Activated naive CD4-positive, alpha-beta T cell treated with Interleukin-2 at 50 U/mL for 16 hours (primary cell): Measurements from ENCODE around the gene GSTO1.

Experiments used
- DNase-seq: peaks from one replicate; pipeline ENCODE4 v3.0.0-alpha.2; 2020

GSTO1 gene

DNA sequence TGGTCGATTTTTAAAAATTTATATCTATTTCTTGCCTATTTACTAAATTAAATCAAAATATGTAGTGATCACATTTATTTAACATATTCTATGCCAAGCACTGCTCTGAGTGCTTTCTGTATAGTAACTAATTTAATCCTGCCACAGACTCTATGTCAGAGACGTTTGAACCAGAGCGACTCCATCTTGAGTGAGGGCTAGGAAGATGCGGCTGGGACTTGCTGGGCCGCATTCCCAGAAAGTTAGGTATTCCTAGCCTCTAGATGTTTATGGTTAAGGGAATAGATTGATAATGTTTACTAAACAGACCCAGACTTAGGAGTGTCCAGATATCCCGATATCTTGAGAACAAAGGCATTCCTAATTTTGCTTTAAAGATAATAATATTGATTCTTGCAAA is 3.2 kb upstream of the GSTO1 start:
- no peak for DNase-seq

DNA sequence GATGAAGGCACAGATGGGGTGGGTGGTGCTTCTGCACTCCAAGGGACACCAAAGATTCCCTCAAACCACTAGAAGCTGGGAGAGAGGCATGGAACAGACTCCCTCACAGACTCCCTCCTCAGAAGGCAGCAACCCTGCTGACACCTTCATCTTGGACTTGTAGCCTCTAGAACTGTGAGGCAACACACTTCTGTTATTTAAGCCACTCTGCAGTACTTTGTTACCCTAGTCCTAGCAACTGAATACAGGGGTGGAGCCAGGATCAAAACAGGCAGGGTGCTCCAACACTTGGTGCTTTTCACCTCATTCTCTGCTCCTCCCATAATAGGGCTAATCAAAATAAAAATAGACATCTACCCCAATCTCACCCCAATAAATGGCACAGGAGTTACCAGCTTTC is 2.3 kb upstream of the GSTO1 start:
- no peak for DNase-seq

DNA sequence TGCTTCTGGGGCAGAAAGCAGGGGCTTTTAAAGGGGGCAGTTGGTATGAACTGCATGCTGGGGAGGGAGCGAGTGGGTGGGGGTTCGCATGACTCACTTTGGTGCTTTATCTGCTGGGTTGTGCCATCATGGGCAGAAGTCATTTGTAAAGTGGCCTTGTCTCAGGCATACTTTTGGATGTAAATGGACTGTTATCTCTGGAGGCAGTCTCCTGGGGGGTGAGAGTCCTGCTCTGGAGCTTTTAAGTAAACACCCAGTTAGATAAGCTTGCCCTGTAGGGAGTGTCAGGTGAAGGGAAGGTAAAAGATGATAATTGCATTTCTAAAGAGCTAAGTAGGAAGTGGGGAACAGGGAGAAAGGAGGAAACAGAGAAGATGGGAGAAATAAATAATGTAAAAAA is 1.6 kb upstream of the GSTO1 start:
- DNase-seq = no peak

DNA sequence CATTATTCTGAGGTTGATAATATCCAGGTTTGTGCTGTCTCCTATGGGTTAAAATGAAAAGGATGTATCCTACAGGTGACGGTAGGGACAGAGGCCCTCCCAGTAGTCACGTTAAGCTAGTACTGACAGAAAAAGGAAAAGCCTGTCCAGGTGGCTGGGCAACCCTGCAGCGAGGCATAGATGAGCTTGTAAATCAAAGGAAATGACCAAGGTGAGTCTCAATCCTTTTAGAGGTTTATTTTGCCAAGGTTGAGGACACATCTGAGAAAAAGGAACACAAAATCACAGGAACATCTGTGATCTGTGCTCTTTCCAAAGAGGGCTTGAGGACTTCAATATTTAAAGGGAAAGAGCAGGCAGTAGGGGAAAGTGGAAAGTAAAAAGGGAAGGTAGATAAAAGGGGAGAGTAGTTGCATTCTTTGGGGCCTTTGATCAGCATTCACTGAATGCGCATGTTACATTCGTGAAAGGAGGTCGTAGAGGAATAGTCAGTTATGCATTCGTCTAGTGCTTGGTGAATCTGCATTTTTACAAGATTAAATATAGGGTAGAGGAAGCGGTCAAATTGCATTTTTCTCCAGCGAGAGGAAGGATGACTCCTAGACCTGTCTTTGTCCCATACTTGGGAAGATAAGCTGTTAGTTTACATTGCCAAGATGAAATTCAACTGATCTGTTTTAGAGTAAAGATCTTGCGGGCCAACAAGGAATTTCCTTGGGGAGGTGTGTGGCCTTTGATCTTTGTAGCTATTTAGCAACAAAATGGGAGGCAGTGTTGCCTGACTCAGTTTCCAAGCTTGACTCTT is 884 bp upstream of the GSTO1 start:
- no peak for DNase-seq

DNA sequence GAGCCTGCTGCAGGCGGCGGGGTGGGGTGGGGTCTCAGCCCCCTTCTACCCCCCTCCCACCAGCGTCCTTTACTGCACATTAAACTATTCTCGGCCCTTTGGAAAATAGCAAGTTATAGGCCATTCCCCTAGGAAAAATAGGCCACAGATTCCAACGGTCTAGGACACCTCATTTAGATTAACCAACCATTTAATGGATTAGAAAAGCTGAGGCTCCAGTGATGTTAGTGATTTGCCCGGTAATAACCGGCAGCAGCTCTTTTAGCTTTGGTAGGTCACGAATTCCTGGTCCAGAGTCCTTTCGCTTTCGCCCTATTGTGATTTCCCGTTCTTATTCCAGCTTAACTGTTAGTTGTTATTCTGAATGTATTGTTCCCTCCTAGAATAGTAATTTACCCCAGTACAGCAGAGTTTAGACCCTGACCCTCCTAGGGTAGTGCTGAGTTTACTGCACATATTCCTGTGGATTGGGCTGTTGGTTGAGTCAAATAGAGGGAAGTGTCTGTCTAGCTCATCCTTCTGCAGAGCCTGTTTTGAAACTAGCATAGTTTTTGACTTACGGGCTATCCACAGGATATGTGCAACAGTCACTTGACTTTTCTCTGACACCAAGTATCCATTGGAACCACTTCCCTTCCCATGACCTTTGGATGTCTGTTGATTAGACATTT is 754 bp downstream of the GSTO1 start:
- DNase-seq = no peak

DNA sequence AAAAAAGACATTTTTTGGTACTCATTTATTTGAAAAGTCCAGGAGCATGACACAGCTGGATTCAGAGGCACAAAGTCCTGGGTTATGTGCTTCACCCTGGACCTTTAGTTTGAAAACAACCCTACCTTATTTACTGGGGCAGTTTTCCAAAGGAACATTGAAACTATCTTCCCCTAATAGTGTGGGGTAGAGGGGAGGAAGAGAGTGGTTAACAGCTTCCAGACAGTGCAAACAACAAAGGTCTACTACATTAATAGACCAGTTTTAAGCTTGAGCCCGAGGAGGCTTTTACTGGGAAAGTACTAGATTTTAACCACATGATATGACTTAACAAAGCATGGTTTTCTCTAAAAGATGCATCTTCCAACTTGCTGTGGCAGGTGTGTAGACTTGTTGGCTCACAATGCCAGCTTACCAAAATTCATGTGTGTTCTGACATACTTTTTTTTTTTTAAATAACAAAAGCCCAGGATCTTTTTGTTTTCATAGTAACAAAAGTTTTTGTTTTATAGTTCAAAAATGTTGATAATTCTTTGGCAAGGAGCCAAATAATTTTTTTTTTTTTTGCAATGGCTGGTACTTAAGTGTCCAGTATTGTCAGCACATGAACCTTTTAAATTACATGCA is 1.8 kb downstream of the GSTO1 start:
- no peak for DNase-seq

DNA sequence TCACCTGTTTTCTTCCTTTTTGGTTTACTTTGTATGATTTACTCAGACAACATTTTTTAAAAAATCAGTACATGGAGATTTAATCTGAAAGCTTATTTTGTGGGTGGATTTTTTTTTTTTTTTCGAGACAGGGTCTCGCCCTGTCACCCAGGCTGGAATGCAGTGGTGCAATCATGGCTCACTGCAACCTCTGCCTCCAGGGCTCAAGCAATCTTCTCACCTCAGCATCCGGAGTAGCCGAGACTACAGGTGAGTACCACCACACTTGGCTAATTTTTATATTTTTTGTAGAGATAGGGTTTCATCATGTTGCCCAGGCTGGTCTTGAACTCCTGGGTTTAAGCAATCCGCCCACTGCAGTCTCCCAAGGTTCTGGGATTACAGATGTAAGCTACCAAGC is 2.5 kb downstream of the GSTO1 start:
- DNase-seq = no peak

DNA sequence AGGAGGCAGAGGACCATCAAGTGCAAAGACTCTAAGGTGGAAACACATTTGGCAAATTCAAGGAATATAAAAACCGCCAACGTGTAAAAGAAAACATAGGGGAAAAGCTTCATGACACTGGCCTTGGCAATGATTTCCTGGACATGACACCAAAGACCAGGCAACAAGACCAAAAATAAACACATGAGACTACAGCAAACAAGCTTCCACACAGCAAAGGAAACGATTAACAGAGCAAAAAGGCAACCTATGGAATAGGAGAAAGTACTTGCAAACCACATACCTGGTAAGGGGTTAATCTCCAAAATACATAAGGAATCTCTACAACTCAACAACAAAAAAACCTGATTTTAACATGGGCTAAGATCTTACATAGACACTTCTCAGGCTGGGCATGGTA is 3.5 kb downstream of the GSTO1 start:
- no peak for DNase-seq

DNA sequence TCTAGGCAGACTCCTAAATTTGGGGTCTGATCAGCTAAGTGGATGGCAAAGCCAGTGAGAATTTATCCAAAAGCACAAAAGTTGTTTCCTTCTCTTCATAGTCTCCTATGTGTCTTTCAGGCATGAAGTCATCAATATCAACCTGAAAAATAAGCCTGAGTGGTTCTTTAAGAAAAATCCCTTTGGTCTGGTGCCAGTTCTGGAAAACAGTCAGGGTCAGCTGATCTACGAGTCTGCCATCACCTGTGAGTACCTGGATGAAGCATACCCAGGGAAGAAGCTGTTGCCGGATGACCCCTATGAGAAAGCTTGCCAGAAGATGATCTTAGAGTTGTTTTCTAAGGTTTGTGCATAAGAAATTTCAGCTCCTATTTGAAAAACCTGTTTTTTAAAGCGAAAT is 4.8 kb downstream of the GSTO1 start:
- DNase-seq = no peak

DNA sequence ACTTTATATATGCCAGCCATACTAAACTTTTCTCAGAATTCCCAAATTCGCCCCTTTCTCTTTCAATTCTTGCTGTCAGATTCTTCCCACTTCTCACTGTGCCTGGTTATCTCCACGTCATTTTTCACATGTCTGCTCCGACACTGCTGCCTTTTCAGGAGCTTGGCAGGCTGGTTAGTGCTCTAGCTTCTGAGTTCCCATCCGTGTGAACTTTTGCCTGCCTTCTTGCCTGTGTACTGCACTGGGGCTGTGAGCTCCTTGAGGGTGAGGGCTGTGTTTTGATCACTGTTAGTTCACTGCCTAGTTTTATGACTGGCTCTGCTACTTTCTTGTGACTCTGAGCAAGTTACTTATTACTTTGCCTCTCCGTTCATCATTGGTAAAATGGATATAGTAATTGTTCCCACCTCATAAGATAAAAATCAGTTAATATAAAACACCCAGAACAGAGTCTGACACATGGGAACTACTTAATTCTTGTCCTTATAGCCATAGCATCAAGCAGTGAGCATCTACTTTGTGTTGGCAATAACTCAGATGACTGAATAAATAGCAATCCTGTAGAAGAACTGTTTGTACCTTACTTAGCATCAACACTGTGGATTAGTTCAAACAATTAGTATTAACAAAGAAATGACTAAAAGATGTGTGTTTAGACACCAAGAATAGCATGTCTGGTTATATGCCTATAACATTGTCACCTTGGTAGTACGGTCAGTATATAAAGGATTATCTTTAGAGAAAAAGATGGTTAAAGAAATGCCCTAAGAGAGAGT is 5.5 kb downstream of the GSTO1 start:
- DNase-seq = no peak

DNA sequence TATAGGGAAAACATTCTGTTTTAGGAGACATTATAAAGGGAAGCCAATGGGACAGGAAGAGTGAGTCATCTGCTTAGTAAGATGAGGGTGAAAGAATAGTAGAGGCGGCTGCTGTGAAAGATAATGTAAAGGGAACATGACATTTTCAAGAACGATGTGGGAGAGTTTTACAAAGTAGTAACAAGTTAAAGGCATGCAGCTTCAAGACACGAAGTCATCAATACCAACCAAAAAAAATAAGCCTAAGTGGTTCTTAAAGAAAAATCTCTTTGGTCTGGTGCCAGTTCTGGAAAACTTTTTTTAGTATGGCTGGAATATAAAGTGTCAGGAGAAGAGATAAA is 6.1 kb downstream of the GSTO1 start:
- no peak for DNase-seq

DNA sequence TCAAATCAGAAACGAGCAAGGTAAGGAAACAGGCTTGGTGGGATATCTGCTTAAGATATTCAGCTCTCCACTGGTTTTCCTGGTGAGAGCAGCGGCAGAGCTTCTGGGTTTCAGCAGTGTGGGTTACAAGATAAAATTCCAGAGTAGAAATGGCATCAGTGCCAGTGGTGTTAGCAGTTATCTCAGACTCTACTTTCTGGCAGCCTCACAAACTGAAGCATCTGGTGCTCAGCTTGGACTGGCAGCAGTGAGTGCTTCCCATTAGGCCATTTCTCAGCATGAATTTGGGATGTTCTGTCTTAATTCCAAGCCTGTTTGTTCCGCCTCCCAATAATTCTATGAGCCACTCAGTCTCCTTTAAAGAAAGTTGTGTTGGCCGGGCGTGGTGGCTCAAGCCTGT is 7.4 kb downstream of the GSTO1 start:
- DNase-seq = no peak

DNA sequence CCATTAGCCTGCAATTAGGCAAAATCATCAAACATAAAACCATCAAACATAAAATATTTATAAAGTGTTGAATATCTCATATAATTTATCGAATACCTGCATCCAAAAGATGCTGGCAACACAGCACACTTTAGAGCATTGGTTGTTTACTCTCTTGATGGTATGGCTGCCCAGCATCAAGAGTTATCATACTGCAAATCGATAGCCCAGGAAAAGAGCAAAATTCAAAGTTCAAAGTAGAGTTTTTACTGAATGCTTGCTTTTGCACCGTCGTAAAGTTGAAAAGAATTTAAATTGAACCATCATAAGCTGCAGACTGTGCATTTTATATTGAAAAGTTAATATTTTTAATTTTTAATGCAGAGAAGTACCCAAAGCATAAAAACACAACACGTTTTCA is 10.1 kb downstream of the GSTO1 start:
- no peak for DNase-seq

DNA sequence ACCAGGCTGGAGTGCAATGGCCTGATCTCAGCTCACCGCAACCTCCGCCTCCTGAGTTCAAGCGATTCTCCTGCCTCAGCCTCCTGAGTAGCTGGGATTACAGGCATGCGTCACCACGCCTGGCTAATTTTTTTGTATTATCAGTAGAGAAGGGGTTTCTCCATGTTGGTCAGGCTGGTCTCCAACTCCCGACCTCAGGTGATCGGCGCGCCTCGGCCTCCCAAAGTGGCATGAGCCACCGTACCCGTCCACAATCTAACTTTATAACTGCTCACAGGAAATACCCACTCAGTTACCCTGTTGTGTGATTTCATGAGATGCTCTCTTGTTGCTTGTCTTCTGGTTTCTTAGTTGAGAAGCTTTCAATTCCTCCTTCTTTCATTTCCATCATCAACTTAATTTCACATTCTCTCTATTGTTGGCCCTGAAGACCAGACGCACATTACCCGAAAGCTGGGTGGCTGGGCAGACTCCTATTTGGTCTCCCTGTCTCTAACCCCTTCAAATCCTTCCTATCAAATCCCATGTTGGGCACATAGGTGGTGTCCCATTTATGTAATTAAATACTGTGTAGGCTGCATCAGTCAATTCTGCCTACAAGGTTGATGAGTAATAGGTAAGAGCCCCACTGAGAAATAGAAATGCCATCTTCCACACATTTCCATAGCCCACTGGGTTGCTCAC is 13.2 kb downstream of the GSTO1 start:
- peak; percentile 66 for DNase-seq

DNA sequence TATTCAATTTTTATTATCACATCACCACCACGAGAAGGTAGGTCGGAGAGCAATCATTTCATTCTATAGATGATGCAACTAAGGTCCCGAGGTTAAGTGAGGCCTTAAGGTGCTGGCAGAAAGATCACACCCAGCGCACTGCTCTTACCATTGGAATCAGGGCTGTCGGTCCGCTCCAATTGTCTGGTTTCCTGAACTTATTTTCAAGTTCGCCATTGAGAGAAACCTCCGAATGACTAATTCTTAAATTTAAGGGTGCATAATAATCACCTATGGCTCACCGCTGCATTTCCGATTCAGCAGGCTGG is 13.7 kb downstream of the GSTO1 start:
- DNase-seq = no peak

DNA sequence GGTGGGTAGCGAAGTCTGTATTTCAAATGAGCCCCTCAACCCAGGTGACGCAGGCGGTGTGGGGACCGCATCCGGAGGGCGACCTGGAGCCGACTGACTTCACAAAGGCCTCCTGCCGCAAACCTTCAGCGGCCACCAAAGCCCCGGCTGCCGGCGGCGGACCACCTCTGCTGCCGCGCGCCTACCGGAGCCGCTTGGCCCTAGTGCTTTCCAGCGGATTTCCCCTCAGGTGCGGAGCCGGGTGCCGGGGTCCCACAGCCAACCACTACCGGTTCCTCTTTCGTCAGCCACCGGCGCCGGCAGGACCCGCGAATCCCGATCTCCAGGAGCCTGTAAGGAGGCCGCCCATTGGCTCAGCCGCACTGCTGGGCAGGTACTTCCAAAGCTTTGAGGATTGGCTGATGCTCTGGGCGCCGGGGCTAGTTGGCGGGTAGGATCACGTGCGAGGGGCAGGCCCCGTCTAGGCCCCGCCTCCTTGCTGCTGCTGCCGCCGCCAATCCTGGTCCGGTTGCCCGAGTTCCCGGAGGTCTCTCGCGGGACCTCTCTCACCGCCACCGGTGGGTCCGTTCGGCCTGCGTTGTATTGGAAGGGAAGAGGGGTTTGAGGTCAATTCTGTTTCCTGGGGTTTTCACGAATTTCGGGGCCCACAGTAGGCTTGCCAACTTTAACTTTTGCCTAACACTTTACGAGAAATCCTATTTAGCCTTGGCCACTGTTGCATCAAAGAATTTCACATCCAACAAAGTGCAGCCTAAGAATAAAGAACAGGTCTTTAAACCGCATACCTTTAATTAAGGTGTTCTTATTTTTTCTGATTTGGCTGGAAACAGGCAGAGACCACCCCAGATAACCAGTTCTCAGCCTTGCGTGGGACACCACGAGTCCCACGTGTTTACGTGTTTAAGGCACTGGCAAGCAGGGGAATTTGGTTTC is 14.3 kb downstream of the GSTO1 start, which contains the start of gene GSTO2:
Gene GSTO2 (plus strand): TSS at position 472 of the 933 bp plus-strand sequence. CDS start 5,732 bp downstream, outside the sequence.
- DNase-seq = peak; percentile 98

DNA sequence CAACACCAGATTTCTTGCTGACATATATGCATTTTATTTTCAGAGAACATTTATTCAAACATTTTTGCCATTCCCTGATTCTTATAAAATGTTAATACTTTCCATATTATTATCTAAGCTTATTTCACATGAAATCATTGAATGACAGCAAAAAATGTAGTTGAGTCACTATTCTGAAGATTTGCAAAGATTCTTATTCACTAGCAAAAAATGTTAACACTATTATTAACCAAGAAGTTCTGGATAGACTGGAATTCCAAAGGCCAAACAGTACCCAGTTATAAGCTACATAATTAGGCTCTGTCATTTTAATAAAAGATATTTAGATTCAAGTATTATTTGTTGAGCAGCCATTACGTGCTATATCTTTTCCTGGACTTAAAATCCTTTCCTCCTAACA is 18.6 kb downstream of the GSTO1 start:
- no peak for DNase-seq

DNA sequence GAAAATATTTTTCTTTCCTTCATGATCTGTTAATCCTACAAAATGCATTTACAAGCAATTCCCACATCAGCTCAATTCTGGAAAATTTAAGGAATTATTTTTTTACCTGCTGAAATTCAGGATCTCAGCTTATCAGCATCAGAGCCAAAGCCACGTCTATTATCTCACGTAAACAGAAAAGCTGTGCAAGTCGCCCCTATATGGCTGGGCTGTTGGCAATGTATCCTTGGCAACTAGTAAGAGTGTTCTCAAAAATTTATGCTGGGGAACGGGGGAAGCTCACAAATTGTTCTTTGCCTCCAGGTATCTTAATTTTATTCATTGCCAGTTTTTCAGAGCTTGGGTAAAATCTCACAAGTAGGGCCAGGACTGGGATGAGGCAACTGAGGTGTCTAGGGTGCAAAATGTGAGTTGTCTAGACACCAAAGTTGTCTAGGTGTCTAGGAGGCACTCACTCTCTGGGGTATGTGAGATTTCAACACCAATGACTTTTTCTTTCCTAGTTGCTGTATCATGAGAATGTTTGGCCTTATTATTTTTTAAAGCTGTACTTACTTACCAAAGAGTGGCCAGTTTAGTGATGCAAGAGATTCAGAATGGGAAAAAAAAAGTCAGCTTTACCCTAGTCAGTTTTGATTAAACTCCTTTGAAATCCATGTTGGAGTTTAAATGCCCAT is 19.3 kb downstream of the GSTO1 start:
- DNase-seq = no peak

DNA sequence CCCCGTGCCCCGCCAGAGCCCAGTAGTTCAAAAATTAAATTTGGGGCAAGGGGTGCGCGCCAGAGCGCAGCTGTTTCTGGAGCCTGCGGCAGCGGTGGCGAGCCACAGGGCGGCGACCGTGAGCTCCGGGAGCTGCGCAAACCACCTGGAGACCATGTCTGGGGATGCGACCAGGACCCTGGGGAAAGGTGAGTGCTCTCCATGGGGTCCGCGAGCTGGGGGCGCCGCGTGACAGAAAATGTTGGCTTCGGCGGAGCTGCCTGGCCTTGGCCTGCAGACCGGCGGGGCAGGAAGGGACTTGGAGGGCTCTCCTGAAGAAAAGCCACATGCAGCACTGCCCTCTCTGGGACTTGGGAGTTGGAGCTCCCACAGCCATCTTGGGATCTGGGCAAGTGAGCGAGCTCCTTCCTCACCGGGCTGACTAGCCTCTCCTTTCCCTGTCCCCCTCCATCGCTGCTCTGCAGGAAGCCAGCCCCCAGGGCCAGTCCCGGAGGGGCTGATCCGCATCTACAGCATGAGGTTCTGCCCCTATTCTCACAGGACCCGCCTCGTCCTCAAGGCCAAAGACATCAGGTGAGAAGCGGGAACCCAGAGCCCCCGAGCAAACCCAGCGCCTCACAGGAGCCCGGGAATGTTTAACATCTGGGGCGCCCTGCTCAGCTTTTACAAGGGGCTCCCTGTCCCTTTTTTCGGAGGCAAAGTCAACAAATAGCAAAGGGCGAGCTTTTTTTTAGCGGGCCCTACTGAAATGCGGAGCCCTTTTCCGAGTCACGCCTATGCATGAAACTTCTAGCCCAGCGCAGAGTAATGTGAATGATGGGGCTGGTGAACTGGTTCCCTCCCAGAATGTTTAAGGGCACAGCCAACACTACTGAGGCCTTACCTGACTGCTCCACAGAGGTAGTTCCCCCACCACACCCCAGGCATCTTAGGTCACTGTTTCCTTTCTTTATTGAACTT is 20.4 kb downstream of the GSTO1 start:
- peak; percentile 51 for DNase-seq

DNA sequence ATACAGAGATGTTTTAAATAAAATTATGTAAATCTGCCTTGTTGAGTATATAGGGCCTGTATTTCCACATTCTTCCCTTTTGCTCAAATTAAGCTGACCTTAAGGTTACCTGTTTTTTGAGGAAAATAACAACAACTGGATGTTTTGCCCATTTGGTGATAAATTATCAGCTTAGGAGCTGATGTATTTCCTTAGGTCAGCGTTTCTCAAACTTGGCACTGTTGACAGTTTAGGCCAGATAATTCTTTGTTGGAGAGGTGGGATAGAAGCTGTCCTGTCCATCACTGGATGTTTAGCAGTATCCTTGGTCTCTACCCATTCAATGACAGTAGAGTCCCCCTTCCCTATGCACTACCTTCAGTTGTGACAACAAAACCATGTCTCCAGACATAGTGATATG is 21.5 kb downstream of the GSTO1 start:
- DNase-seq = no peak
